NT2/D1 (cell line): ENCODE data around the gene CTNNA3.

Source experiments
- DNase-seq: peaks from one replicate; pipeline ENCODE4 v3.0.0-alpha.2; 2011; ENCODE audit warnings: low read depth, low spot score
- H3K27me3 ChIP-seq: 2 replicates; pipeline ENCODE4 v1.6.0; 2011; ENCODE audit warnings: mild to moderate bottlenecking; ENCODE audit not compliant: insufficient read length, insufficient read depth
- H3K36me3 ChIP-seq: 2 replicates; pipeline ENCODE4 v1.6.1; 2011; ENCODE audit warnings: mild to moderate bottlenecking, low read length, mixed read lengths; ENCODE audit not compliant: insufficient read depth, insufficient read length
- H3K4me1 ChIP-seq: 2 replicates; pipeline ENCODE4 v1.5.1; 2011; ENCODE audit not compliant: insufficient read depth, insufficient read length
- H3K4me3 ChIP-seq: 2 replicates; pipeline ENCODE4 v1.5.1; 2011; ENCODE audit warnings: low read depth; ENCODE audit not compliant: insufficient read length
- H3K9ac ChIP-seq: 2 replicates; pipeline ENCODE4 v1.6.0; 2011; ENCODE audit warnings: low read depth; ENCODE audit not compliant: insufficient read length
- H3K9me3 ChIP-seq: 2 replicates; pipeline ENCODE4 v1.5.1; 2011; ENCODE audit warnings: mild to moderate bottlenecking, low read length; ENCODE audit not compliant: insufficient read depth
- SUZ12 ChIP-seq: IDR thresholded peaks from 2 replicates; pipeline ENCODE4 v1.6.1; 2011; ENCODE audit not compliant: insufficient read length, insufficient read depth; ENCODE audit errors: extremely low read depth
- YY1 ChIP-seq: IDR thresholded peaks from 2 replicates; pipeline ENCODE4 v1.6.1; 2011; ENCODE audit not compliant: insufficient read length, insufficient read depth
- ZNF274 ChIP-seq: IDR thresholded peaks from 2 replicates; pipeline ENCODE4 v1.6.1; 2011; ENCODE audit warnings: mild to moderate bottlenecking, low read depth, low read length

CTNNA3 gene

GRCh38 chr10:66472156-66472555 lies 1223.8 kb downstream of the CTNNA3 start:
- Histone ChIP-seq H3K4me1 (no peaks in the 10 kb centered on the region), H3K27me3 (no peaks in the 10 kb centered on the region), H3K4me3 (no peak overlapping the region), H3K9me3 (no peaks in the 10 kb centered on the region), H3K9ac (no peak overlapping the region), H3K36me3 (no peaks in the 10 kb centered on the region)
- DNase-seq = no peak
- TF ChIP-seq YY1 (no peak), ZNF274 (no peak), SUZ12 (no peak)

GRCh38 chr10:66467042-66467441 lies 1229.0 kb downstream of the CTNNA3 start:
- no peak overlapping the region for H3K4me3 ChIP-seq
- H3K4me1 ChIP-seq = no peaks in the 10 kb centered on the region
- H3K9me3 ChIP-seq = no peaks in the 10 kb centered on the region
- DNase-seq = no peak
- no peak overlapping the region for H3K9ac ChIP-seq
- no peak for TF ChIP-seq YY1
- no peak for TF ChIP-seq SUZ12
- TF ChIP-seq ZNF274 = no peak
- H3K36me3 ChIP-seq = no peaks in the 10 kb centered on the region
- H3K27me3 ChIP-seq = no peaks in the 10 kb centered on the region

GRCh38 chr10:66466622-66467021 lies 1229.4 kb downstream of the CTNNA3 start:
- TF ChIP-seq ZNF274 (no peak), SUZ12 (no peak), YY1 (no peak)
- Histone ChIP-seq H3K36me3 (no peaks in the 10 kb centered on the region), H3K9me3 (no peaks in the 10 kb centered on the region), H3K4me1 (no peaks in the 10 kb centered on the region), H3K4me3 (no peak overlapping the region), H3K9ac (no peak overlapping the region), H3K27me3 (no peaks in the 10 kb centered on the region)
- DNase-seq = no peak

- DNase-seq = no peak
- Histone ChIP-seq H3K4me3 (no peak overlapping the region), H3K36me3 (no peaks in the 10 kb centered on the region), H3K27me3 (no peaks in the 10 kb centered on the region), H3K4me1 (no peaks in the 10 kb centered on the region), H3K9me3 (no peaks in the 10 kb centered on the region), H3K9ac (no peak overlapping the region)
- TF ChIP-seq ZNF274 (no peak), YY1 (no peak), SUZ12 (no peak)
These were observed 1232.4 kb downstream of the CTNNA3 start for GRCh38 chr10:66463611-66464010.

- peaks cover 14% of the 10 kb centered on the region; the same call in 1 of the 2 replicates for H3K9me3 ChIP-seq
- no peak for DNase-seq
- H3K36me3 ChIP-seq = no peaks in the 10 kb centered on the region
- H3K27me3 ChIP-seq = no peaks in the 10 kb centered on the region
- no peaks in the 10 kb centered on the region for H3K4me1 ChIP-seq
- no peak overlapping the region for H3K9ac ChIP-seq
- H3K4me3 ChIP-seq = no peak overlapping the region
- TF ChIP-seq ZNF274 = no peak
- TF ChIP-seq SUZ12 = no peak
- no peak for TF ChIP-seq YY1
These were observed 1238.4 kb downstream of the CTNNA3 start for GRCh38 chr10:66457629-66458028.

- Histone ChIP-seq H3K4me1 (no peaks in the 10 kb centered on the region), H3K4me3 (no peak overlapping the region), H3K36me3 (no peaks in the 10 kb centered on the region), H3K9ac (no peak overlapping the region), H3K9me3 (peaks cover 14% of the 10 kb centered on the region; the same call in 1 of the 2 replicates), H3K27me3 (no peaks in the 10 kb centered on the region)
- no peak for DNase-seq
- TF ChIP-seq YY1 (no peak), ZNF274 (no peak), SUZ12 (no peak)
These were observed 1240.7 kb downstream of the CTNNA3 start for GRCh38 chr10:66455304-66455703.

- DNase-seq = no peak
- Histone ChIP-seq H3K9ac (no peak overlapping the region), H3K4me1 (no peaks in the 10 kb centered on the region), H3K4me3 (no peak overlapping the region), H3K9me3 (peaks cover 13% of the 10 kb centered on the region; the same call in 1 of the 2 replicates), H3K36me3 (no peaks in the 10 kb centered on the region), H3K27me3 (no peaks in the 10 kb centered on the region)
- TF ChIP-seq YY1 = no peak
- no peak for TF ChIP-seq SUZ12
- TF ChIP-seq ZNF274 = no peak
These were observed 1255.4 kb downstream of the CTNNA3 start for GRCh38 chr10:66440568-66440967.

GRCh38 chr10:66414943-66415342 lies 1281.1 kb downstream of the CTNNA3 start:
- Histone ChIP-seq H3K4me1 (no peaks in the 10 kb centered on the region), H3K9ac (no peak overlapping the region), H3K9me3 (no peaks in the 10 kb centered on the region), H3K36me3 (no peaks in the 10 kb centered on the region), H3K4me3 (no peak overlapping the region), H3K27me3 (no peaks in the 10 kb centered on the region)
- no peak for DNase-seq
- TF ChIP-seq YY1 (no peak), SUZ12 (no peak), ZNF274 (no peak)
